Endodermal cell (in vitro differentiated cells): ENCODE results near the gene ZMYND8. TPM values are rescaled to one million over a fixed set of nuclear protein-coding genes. Genes with fewer than 3 reads are reported as not detected.

Experiments used
- DNase-seq: peaks from one replicate; pipeline ENCODE4 v3.0.0-alpha.2; 2017
- H3K27ac ChIP-seq: 2 replicates; pipeline ENCODE4 v1.5.1; 2013; ENCODE audit warnings: mild to moderate bottlenecking, low read depth, low read length, moderate library complexity
- H3K27me3 ChIP-seq: 2 replicates; pipeline ENCODE4 v1.6.1; 2013; ENCODE audit warnings: mild to moderate bottlenecking, low read length, moderate library complexity; ENCODE audit not compliant: insufficient read depth, control insufficient read depth, poor library complexity, severe bottlenecking
- H3K36me3 ChIP-seq: 2 replicates; pipeline ENCODE4 v1.7.0; 2013; ENCODE audit warnings: mild to moderate bottlenecking, low read length, moderate library complexity; ENCODE audit not compliant: control insufficient read depth, insufficient read depth
- H3K4me1 ChIP-seq: one replicate; pipeline ENCODE4 v1.7.0; 2013; ENCODE audit warnings: low read length; ENCODE audit not compliant: control insufficient read depth, insufficient read depth
- H3K4me3 ChIP-seq: 2 replicates; pipeline ENCODE4 v1.5.1; 2013; ENCODE audit warnings: mild to moderate bottlenecking, low read length, moderate library complexity
- H3K9ac ChIP-seq: 2 replicates; pipeline ENCODE4 v1.6.1; 2013; ENCODE audit warnings: mild to moderate bottlenecking, low read length, moderate library complexity; ENCODE audit not compliant: poor library complexity, severe bottlenecking; ENCODE audit errors: extremely low read depth
- H3K9me3 ChIP-seq: 2 replicates; pipeline ENCODE4 v1.6.1; 2013; ENCODE audit warnings: mild to moderate bottlenecking, low read length, moderate library complexity; ENCODE audit not compliant: control insufficient read depth
- H3K27ac Mint-ChIP-seq: 2 replicates; pipeline ENCODE4 v1.8.0; 2020; ENCODE audit warnings: mixed read lengths
- H3K27me3 Mint-ChIP-seq: 2 replicates; pipeline ENCODE4 v1.8.0; 2021; ENCODE audit warnings: mild to moderate bottlenecking, mixed read lengths; ENCODE audit not compliant: insufficient read depth
- H3K36me3 Mint-ChIP-seq: 2 replicates; pipeline ENCODE4 v1.8.0; 2020; ENCODE audit warnings: low read depth, mixed read lengths
- H3K4me1 Mint-ChIP-seq: 2 replicates; pipeline ENCODE4 v1.8.0; 2020; ENCODE audit warnings: mixed read lengths
- H3K4me3 Mint-ChIP-seq: 2 replicates; pipeline ENCODE4 v1.8.0; 2020; ENCODE audit warnings: mild to moderate bottlenecking, moderate library complexity, mixed read lengths
- H3K9me3 Mint-ChIP-seq: 2 replicates; pipeline ENCODE4 v1.8.0; 2020; ENCODE audit warnings: mild to moderate bottlenecking, mixed read lengths
- WGBS, 2 experiments: methylation state at CpG; one replicate each; pipeline versions ENCODE4 v1.1.5 to v1.1.7; 2013; ENCODE audit warnings: missing lambda C conversion rate in 2 of 2, mixed read lengths in 1 of 2; ENCODE audit not compliant: insufficient coverage in 1 of 2, insufficient read length in 1 of 2; 5-methylcytosine and 5-hydroxymethylcytosine counted together
- total RNA-seq, 2 donors: library from RNA; stranded (reverse); fragmentation: NEBNext Ultra II Directional in 1 of 2; extraction: Animal tissue kit (Norgen Biotek cat#: 25700) in 1 of 2; gene quantifications; 2 replicates in 1 of 2; 3 replicates in 1 of 2; pipeline ENCODE4 v1.2.1, GENCODE V29; 2021
- TF ChIP-seq, protein P1 (sequence below): fragments of 200-600 bp; sonication (generic); conservative IDR thresholded peaks from 2 replicates; pipeline ENCODE4 v1.5.0; 2021; ENCODE audit warnings: antibody characterized with exemption, mild to moderate bottlenecking

ZMYND8 gene
- total RNA-seq, 2 donors from 2014 or later: 85.0 to 99.9 TPM

DNA sequence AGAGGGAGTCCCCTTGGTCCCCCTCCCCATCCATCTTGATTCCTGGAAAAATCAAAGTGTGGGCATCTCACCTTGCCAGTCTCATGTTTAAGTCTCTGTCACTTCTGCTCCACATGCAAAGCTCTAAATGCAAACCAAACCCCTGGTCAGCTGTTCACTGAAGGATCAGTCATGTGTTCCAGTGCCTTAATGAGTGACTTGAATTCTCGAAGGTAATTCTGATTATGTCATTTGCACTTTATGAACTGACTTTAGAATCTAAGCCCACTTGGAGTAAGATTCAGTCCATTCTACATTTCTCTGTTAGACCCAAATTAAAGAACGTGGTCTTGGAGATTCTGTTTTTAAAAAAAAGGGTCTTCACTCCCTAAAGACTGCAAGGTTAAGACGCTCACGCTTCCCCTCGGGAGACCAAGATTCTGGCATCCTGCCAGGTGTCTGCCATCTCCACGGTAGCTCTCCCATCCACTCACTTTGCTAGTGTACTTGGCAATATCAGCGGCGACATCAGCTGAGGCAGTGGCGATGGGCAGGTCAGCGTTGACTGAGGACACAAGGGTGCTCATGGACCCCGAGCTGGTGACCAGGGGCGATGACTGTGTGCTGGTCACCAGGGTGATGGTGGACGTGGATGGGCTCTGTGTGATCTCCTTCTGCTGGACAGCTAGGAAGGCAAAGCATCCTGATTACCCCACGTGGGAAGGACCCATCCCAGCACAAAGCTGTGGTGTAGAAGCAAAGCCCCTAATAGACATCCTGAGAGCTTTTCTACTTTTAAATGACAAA is 120.5 kb downstream of the ZMYND8 start:
- WGBS, 2 experiments: 95% methylated on average over 12 to 14 of the region's 14 CpGs
- Mint-ChIP-seq H3K36me3 (peaks cover 77% of the 10 kb centered on the region), H3K27ac (peak overlapping the region; percentile 36), H3K4me3 (no peak overlapping the region), H3K27me3 (no peaks in the 10 kb centered on the region), H3K4me1 (peaks cover 3% of the 10 kb centered on the region), H3K9me3 (no peaks in the 10 kb centered on the region)
- H3K27me3 ChIP-seq: no peaks in the 10 kb centered on the region
- no peak overlapping the region for H3K27ac ChIP-seq
- TF ChIP-seq, protein P1, sequence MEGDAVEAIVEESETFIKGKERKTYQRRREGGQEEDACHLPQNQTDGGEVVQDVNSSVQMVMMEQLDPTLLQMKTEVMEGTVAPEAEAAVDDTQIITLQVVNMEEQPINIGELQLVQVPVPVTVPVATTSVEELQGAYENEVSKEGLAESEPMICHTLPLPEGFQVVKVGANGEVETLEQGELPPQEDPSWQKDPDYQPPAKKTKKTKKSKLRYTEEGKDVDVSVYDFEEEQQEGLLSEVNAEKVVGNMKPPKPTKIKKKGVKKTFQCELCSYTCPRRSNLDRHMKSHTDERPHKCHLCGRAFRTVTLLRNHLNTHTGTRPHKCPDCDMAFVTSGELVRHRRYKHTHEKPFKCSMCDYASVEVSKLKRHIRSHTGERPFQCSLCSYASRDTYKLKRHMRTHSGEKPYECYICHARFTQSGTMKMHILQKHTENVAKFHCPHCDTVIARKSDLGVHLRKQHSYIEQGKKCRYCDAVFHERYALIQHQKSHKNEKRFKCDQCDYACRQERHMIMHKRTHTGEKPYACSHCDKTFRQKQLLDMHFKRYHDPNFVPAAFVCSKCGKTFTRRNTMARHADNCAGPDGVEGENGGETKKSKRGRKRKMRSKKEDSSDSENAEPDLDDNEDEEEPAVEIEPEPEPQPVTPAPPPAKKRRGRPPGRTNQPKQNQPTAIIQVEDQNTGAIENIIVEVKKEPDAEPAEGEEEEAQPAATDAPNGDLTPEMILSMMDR: no peak
- no peak overlapping the region for H3K4me3 ChIP-seq
- no peaks in the 10 kb centered on the region for H3K4me1 ChIP-seq
- H3K36me3 ChIP-seq: peaks cover 81% of the 10 kb centered on the region
- H3K9ac ChIP-seq: no peak overlapping the region
- no peak for DNase-seq
- H3K9me3 ChIP-seq: no peaks in the 10 kb centered on the region

DNA sequence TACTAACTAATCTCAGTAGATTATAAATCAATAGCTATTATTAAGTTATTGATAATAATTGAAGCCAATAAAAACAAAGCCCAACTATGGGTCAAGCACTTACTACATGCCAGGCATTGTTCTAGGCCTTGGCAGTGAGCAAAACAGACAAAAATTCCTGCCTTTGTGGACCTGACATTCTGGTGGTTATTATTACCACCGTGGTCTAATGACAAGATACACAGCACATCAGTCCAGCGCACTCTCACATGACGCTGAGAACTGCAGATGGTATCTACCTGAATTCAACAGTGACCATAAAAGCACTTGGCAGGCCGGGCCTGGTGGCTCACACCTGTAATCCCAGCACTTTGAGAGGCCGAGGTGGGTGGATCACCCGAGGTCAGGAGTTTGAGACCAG is 121.4 kb downstream of the ZMYND8 start:
- Histone ChIP-seq H3K36me3 (peaks cover 89% of the 10 kb centered on the region), H3K4me3 (no peak overlapping the region), H3K9me3 (no peaks in the 10 kb centered on the region), H3K27me3 (no peaks in the 10 kb centered on the region), H3K27ac (no peak overlapping the region), H3K4me1 (no peaks in the 10 kb centered on the region), H3K9ac (no peak overlapping the region)
- Mint-ChIP-seq H3K27ac (no peak overlapping the region), H3K4me1 (peaks cover 3% of the 10 kb centered on the region), H3K9me3 (no peaks in the 10 kb centered on the region), H3K4me3 (no peak overlapping the region), H3K27me3 (no peaks in the 10 kb centered on the region), H3K36me3 (peaks cover 84% of the 10 kb centered on the region)
- no peak for DNase-seq
- WGBS, 2 experiments: 96 to 100% methylated on average over 6 of the region's 6 CpGs
- TF ChIP-seq, protein P1: no peak

DNA sequence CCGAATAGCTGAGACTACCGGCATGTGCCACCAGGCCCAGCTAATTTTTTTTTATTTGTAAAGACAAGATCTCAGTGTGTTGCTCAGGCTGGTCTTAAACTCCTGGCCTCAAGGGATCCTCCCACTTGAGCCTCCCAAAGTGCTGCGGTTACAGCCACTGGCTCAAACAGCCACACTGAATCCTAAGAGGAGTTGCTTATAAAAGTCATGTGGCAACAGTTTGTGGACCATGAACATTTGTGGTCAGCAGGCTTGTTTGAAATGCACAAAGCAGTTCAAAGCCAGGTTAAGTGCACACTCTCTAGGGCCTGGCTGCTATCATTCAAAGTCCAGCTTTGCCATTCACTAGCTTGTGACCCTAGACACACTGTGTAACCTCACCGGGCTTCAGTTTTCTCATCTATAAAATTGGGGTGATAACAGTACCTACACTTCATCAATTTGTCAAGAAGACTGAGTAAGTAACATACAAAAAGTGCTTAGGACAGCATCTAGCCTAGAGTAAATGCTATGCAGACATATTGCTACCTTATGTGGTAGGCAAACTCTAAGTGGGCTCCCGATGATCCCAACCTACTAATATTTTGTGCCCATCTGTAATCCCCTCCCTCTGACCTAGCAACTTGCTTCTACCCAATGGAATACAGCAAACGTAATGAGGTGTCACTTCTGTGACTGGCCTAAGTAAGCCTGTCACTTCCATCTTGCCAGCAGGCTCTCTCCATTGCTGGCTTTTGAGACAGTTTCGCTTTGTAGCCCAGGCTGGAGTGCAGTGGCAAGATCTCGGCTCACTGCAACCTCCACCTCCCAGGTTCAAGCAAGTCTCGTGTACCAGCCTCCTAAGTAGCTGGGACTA is 122.9 kb downstream of the ZMYND8 start:
- Histone ChIP-seq H3K36me3 (peaks cover 91% of the 10 kb centered on the region), H3K27me3 (no peaks in the 10 kb centered on the region), H3K4me1 (no peaks in the 10 kb centered on the region), H3K4me3 (no peak overlapping the region), H3K9ac (no peak overlapping the region), H3K9me3 (no peaks in the 10 kb centered on the region), H3K27ac (no peak overlapping the region)
- no peak overlapping the region for H3K4me3 Mint-ChIP-seq
- no peaks in the 10 kb centered on the region for H3K9me3 Mint-ChIP-seq
- peaks cover 86% of the 10 kb centered on the region for H3K36me3 Mint-ChIP-seq
- peaks cover 3% of the 10 kb centered on the region for H3K4me1 Mint-ChIP-seq
- no peak for DNase-seq
- WGBS, 2 experiments: 93 to 94% methylated on average over 8 to 9 of the region's 9 CpGs
- H3K27ac Mint-ChIP-seq: no peak overlapping the region
- H3K27me3 Mint-ChIP-seq: no peaks in the 10 kb centered on the region
- TF ChIP-seq, protein P1: no peak
